Common myeloid progenitor, CD34-positive (primary cell): ENCODE data around the gene OSBPL10.

Source experiments
- CTCF ChIA-PET: fragments of 350-600 bp; sonication (Branson Sonifier 250); formaldehyde crosslinking; loops from one replicate; lab custom pipeline; 2021; ENCODE audit warnings: antibody characterized with exemption; lab: Charles Lee
- POLR2A ChIA-PET: fragments of 350-600 bp; sonication (Branson Sonifier 250); formaldehyde crosslinking; loops from one replicate; lab custom pipeline; 2021; ENCODE audit warnings: antibody characterized with exemption; lab: Charles Lee
- DNase-seq, 3 donors: peaks; one replicate each; pipeline versions ENCODE4 v3.0.0 to v3.0.0-alpha.2; 2013
- H3K27ac ChIP-seq, 2 experiments: 1 replicate in 1 of 2; 2 replicates in 1 of 2; pipeline ENCODE4 v1.7.0; 2013; ENCODE audit warnings: inconsistent platforms in 2 of 2, low read length in 2 of 2, mild to moderate bottlenecking in 2 of 2, low read depth in 1 of 2, moderate library complexity in 1 of 2; ENCODE audit not compliant: severe bottlenecking in 2 of 2, insufficient read depth in 1 of 2, poor library complexity in 1 of 2
- H3K27me3 ChIP-seq, 5 experiments: replicated peaks in 2 of 5; 1 replicate in 3 of 5; 2 replicates in 2 of 5; pipeline versions ENCODE4 v1.6.1 to v1.7.0; 2013; ENCODE audit warnings: low read length in 4 of 5, mild to moderate bottlenecking in 2 of 5, moderate library complexity in 2 of 5, inconsistent platforms in 1 of 5; ENCODE audit not compliant: insufficient read depth in 5 of 5, control insufficient read depth in 4 of 5
- H3K36me3 ChIP-seq, 4 experiments: 1 replicate in 2 of 4; 2 replicates in 2 of 4; pipeline versions ENCODE4 v1.6.1 to v1.7.0; 2013; ENCODE audit warnings: low read length in 3 of 4, control low read depth in 1 of 4, mild to moderate bottlenecking in 1 of 4; ENCODE audit not compliant: control insufficient read depth in 4 of 4, insufficient read depth in 4 of 4
- H3K4me1 ChIP-seq, 4 experiments: 1 replicate in 3 of 4; 2 replicates in 1 of 4; pipeline versions ENCODE4 v1.6.1 to v1.7.1; 2013; ENCODE audit warnings: low read length in 3 of 4, mild to moderate bottlenecking in 3 of 4, control low read depth in 1 of 4, inconsistent platforms in 1 of 4, moderate library complexity in 1 of 4; ENCODE audit not compliant: control insufficient read depth in 4 of 4, insufficient read depth in 4 of 4; ENCODE audit errors: control extremely low read depth in 1 of 4
- H3K4me3 ChIP-seq, 7 experiments: 1 replicate in 4 of 7; 2 replicates in 3 of 7; pipeline versions ENCODE4 v1.5.1 to v1.7.0; 2013; ENCODE audit warnings: mild to moderate bottlenecking in 7 of 7, low read length in 6 of 7, moderate library complexity in 6 of 7, inconsistent platforms in 2 of 7, low read depth in 2 of 7, control low read depth in 1 of 7; ENCODE audit not compliant: insufficient read depth in 4 of 7, control insufficient read depth in 1 of 7; ENCODE audit errors: extremely low read depth in 1 of 7
- H3K9me3 ChIP-seq, 5 experiments: 1 replicate in 4 of 5; 2 replicates in 1 of 5; pipeline versions ENCODE4 v1.6.1 to v1.7.1; 2013; ENCODE audit warnings: low read length in 4 of 5, mild to moderate bottlenecking in 2 of 5, inconsistent platforms in 1 of 5, low read depth in 1 of 5, moderate library complexity in 1 of 5; ENCODE audit not compliant: control insufficient read depth in 4 of 5, insufficient read depth in 2 of 5; ENCODE audit errors: control extremely low read depth in 1 of 5
- WGBS: methylation state at CpG from one replicate; pipeline ENCODE4 v1.1.5; 2013; ENCODE audit not compliant: insufficient coverage; 5-methylcytosine and 5-hydroxymethylcytosine counted together

Gene OSBPL10

GRCh38 chr3:31833391-31834190 lies 147.5 kb downstream of the OSBPL10 start:
- Histone ChIP-seq H3K27me3 (no peaks in the 10 kb centered on the region), H3K36me3 (no peaks in the 10 kb centered on the region), H3K27ac (no peak overlapping the region), H3K4me1 (no peaks in the 10 kb centered on the region), H3K9me3 (no peaks in the 10 kb centered on the region), H3K4me3 (no peak overlapping the region)
- CTCF ChIA-PET, result interaction anchor here (1.8 kb wide), 1 partner anchor 8 kb away, joined by 6 read pairs; no protein-coding TSS in a partner anchor
- POLR2A ChIA-PET, result no interaction called here
- DNase-seq, result no peak
- WGBS, result no CpG with 5 or more reads among the region's 6 CpGs

GRCh38 chr3:31832551-31832950 lies 148.5 kb downstream of the OSBPL10 start:
- WGBS, result 96% methylated on average over 4 of the region's 5 CpGs
- DNase-seq, result no peak
- no peaks in the 10 kb centered on the region for H3K27me3 ChIP-seq
- no peaks in the 10 kb centered on the region for H3K9me3 ChIP-seq
- H3K27ac ChIP-seq, result no peak overlapping the region
- no peaks in the 10 kb centered on the region for H3K4me1 ChIP-seq
- H3K36me3 ChIP-seq, result no peaks in the 10 kb centered on the region
- ChIA-PET CTCF (interaction anchor here (1.8 kb wide), 1 partner anchor 9 kb away, joined by 6 read pairs; no protein-coding TSS in a partner anchor), POLR2A (no interaction called here)
- H3K4me3 ChIP-seq, result no peak overlapping the region

GRCh38 chr3:31831591-31831990 lies 149.5 kb downstream of the OSBPL10 start:
- no peaks in the 10 kb centered on the region for H3K9me3 ChIP-seq
- no peaks in the 10 kb centered on the region for H3K36me3 ChIP-seq
- ChIA-PET POLR2A (no interaction called here), CTCF (no interaction called here)
- no peaks in the 10 kb centered on the region for H3K4me1 ChIP-seq
- no peaks in the 10 kb centered on the region for H3K27me3 ChIP-seq
- no peak for DNase-seq
- no peak overlapping the region for H3K27ac ChIP-seq
- no peak overlapping the region for H3K4me3 ChIP-seq
- WGBS, result 100% methylated on average over 1 of the region's 4 CpGs

GRCh38 chr3:31829826-31830426 lies 151.1 kb downstream of the OSBPL10 start:
- Histone ChIP-seq H3K27me3 (no peaks in the 10 kb centered on the region), H3K4me3 (no peak overlapping the region), H3K4me1 (no peaks in the 10 kb centered on the region), H3K36me3 (no peaks in the 10 kb centered on the region), H3K9me3 (no peaks in the 10 kb centered on the region), H3K27ac (no peak overlapping the region)
- DNase-seq, result no peak
- POLR2A ChIA-PET, result no interaction called here
- CTCF ChIA-PET, result no interaction called here
- 63% methylated on average over 15 of the region's 17 CpGs for WGBS

- H3K4me3 ChIP-seq, result no peak overlapping the region
- no peaks in the 10 kb centered on the region for H3K27me3 ChIP-seq
- 96% methylated on average over 6 of the region's 6 CpGs for WGBS
- POLR2A ChIA-PET, result no interaction called here
- H3K9me3 ChIP-seq, result no peaks in the 10 kb centered on the region
- DNase-seq, result peak in 1 of 3 donors; percentile 2
- H3K4me1 ChIP-seq, result no peaks in the 10 kb centered on the region
- CTCF ChIA-PET, result no interaction called here
- no peaks in the 10 kb centered on the region for H3K36me3 ChIP-seq
- H3K27ac ChIP-seq, result no peak overlapping the region
Observed at GRCh38 chr3:31829010-31829409, 152.1 kb downstream of the OSBPL10 start.

GRCh38 chr3:31828007-31828406 lies 153.1 kb downstream of the OSBPL10 start:
- ChIA-PET POLR2A (no interaction called here), CTCF (no interaction called here)
- no peak for DNase-seq

GRCh38 chr3:31823184-31823583 lies 157.9 kb downstream of the OSBPL10 start:
- H3K27ac ChIP-seq, result no peak overlapping the region
- no peak overlapping the region for H3K4me3 ChIP-seq
- no peak for DNase-seq
- CTCF ChIA-PET, result no interaction called here
- 100% methylated on average over 1 of the region's 3 CpGs for WGBS
- no peaks in the 10 kb centered on the region for H3K27me3 ChIP-seq
- H3K4me1 ChIP-seq, result no peaks in the 10 kb centered on the region
- POLR2A ChIA-PET, result no interaction called here
- H3K9me3 ChIP-seq, result no peaks in the 10 kb centered on the region
- no peaks in the 10 kb centered on the region for H3K36me3 ChIP-seq

More at GRCh38 chr3:31828007-31828406, 153.1 kb downstream of the OSBPL10 start:
- Histone ChIP-seq H3K27ac (no peak overlapping the region), H3K36me3 (no peaks in the 10 kb centered on the region), H3K4me3 (no peak overlapping the region), H3K9me3 (no peaks in the 10 kb centered on the region), H3K4me1 (no peaks in the 10 kb centered on the region), H3K27me3 (no peaks in the 10 kb centered on the region)
- WGBS, result no CpG with 5 or more reads among the region's 1 CpG
